ENCODE data around the gene LMBRD1.

The LMBRD1 gene

DNA sequence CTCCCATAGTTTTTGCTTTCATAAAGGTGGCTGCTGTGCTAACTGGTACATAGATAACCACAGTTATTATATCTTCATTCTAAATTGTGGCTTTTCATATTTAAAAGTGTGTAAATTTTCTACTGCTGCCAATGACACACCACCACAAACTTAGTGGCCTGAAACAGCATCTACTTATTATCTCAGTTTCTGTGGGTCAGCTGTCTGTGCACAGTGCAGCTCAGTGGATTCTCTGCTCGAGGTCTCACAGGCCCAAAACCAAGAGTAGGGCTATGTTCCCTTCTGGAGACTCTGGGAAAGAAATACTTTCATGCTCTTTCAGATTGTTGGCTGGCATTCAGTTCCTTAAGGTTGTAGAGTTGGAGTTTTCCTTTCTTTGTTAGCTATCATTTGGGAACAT lies 90.1 kb downstream of the LMBRD1 start:
- no peaks in the 10 kb centered on the region for H3K9me3 ChIP-seq (ENCODE audit: control insufficient read depth, insufficient read depth, low read length)
- H4K20me1 ChIP-seq (ENCODE audit: control insufficient read depth, insufficient read depth, low read depth, low read length), result no peaks in the 10 kb centered on the region
- H3K27me3 ChIP-seq (ENCODE audit: control insufficient read depth, low read length), result no peaks in the 10 kb centered on the region
- H3K36me3 ChIP-seq (ENCODE audit: control insufficient read depth, low read length), result peaks cover 7% of the 10 kb centered on the region
- H3K79me2 ChIP-seq (ENCODE audit: control insufficient read depth, low read length), result no peaks in the 10 kb centered on the region
- H3K4me3 ChIP-seq (ENCODE audit: low read length), result no peak overlapping the region
- no peaks in the 10 kb centered on the region for H3K9me2 ChIP-seq (replicated peaks; ENCODE audit: control insufficient read depth, low read length)
- H3K4me2 ChIP-seq (ENCODE audit: low read length), result no peak overlapping the region
- no peak for TF ChIP-seq EZH2phosphoT487 (IDR thresholded peaks at IDR 0.05; ENCODE audit: borderline replicate concordance, low read length)
- TF ChIP-seq, protein P1, sequence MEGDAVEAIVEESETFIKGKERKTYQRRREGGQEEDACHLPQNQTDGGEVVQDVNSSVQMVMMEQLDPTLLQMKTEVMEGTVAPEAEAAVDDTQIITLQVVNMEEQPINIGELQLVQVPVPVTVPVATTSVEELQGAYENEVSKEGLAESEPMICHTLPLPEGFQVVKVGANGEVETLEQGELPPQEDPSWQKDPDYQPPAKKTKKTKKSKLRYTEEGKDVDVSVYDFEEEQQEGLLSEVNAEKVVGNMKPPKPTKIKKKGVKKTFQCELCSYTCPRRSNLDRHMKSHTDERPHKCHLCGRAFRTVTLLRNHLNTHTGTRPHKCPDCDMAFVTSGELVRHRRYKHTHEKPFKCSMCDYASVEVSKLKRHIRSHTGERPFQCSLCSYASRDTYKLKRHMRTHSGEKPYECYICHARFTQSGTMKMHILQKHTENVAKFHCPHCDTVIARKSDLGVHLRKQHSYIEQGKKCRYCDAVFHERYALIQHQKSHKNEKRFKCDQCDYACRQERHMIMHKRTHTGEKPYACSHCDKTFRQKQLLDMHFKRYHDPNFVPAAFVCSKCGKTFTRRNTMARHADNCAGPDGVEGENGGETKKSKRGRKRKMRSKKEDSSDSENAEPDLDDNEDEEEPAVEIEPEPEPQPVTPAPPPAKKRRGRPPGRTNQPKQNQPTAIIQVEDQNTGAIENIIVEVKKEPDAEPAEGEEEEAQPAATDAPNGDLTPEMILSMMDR (IDR thresholded peaks at IDR 0.05; ENCODE audit: low read depth, low read length, poor library complexity, severe bottlenecking), result no peak
- H3K27ac ChIP-seq (ENCODE audit: low read depth, low read length), result no peak overlapping the region
- H3F3A ChIP-seq (ENCODE audit: control insufficient read depth, insufficient read depth), result no peaks in the 10 kb centered on the region
- H3K4me1 ChIP-seq (ENCODE audit: control insufficient read depth, low read length), result no peaks in the 10 kb centered on the region

DNA sequence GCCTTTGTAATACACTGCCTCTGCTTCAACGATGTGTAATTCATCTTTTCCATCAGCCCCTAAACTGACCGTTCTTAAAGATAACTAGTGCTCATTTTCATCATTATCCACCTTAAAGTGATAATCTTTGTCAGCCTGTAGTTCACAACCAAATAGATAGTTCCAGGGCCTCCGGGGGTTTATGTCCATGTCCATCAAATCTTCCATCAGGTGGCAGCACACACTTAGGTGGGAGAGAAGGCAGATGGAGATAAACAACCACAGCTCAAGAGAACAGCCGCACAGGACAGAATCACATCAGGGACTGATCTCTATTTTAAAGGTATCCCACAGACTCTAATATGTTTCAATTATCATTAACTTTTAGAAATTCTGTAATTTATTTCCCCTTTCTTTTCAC lies 90.9 kb downstream of the LMBRD1 start:
- TF ChIP-seq, protein P1 (IDR thresholded peaks at IDR 0.05; ENCODE audit: low read depth, low read length, poor library complexity, severe bottlenecking), result no peak
- no peak for TF ChIP-seq EZH2phosphoT487 (IDR thresholded peaks at IDR 0.05; ENCODE audit: borderline replicate concordance, low read length)
- Histone ChIP-seq H3K4me1 (ENCODE audit: control insufficient read depth, low read length) (no peaks in the 10 kb centered on the region), H4K20me1 (ENCODE audit: control insufficient read depth, insufficient read depth, low read depth, low read length) (no peaks in the 10 kb centered on the region), H3K79me2 (ENCODE audit: control insufficient read depth, low read length) (no peaks in the 10 kb centered on the region), H3K27ac (ENCODE audit: low read depth, low read length) (no peak overlapping the region), H3K4me2 (ENCODE audit: low read length) (no peak overlapping the region), H3F3A (ENCODE audit: control insufficient read depth, insufficient read depth) (no peaks in the 10 kb centered on the region), H3K9me3 (ENCODE audit: control insufficient read depth, insufficient read depth, low read length) (no peaks in the 10 kb centered on the region), H3K36me3 (ENCODE audit: control insufficient read depth, low read length) (peaks cover 11% of the 10 kb centered on the region), H3K9me2 (replicated peaks; ENCODE audit: control insufficient read depth, low read length) (no peaks in the 10 kb centered on the region), H3K4me3 (ENCODE audit: low read length) (no peak overlapping the region), H3K27me3 (ENCODE audit: control insufficient read depth, low read length) (no peaks in the 10 kb centered on the region)

DNA sequence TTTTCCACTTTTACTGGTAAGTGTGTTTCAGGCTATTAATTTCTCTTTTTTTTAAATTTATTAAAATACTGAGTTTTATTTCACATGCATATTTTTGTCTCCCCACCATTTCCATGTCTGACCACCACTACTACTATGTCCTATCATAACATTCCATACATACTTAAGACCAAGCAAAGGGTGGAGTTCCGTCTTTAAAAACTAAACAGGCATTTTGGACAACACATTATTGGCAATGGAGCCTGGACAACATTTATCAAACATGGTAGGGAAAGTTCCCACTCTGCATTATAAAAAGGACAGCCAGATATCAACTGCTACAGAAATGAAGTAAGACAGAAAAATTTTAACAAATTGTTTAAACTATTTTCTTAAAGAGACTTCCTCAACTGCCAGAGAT lies 91.9 kb downstream of the LMBRD1 start:
- Histone ChIP-seq H3K4me3 (ENCODE audit: low read length) (no peak overlapping the region), H3K9me2 (replicated peaks; ENCODE audit: control insufficient read depth, low read length) (no peaks in the 10 kb centered on the region), H3K4me1 (ENCODE audit: control insufficient read depth, low read length) (no peaks in the 10 kb centered on the region), H3K36me3 (ENCODE audit: control insufficient read depth, low read length) (peaks cover 17% of the 10 kb centered on the region), H3K27ac (ENCODE audit: low read depth, low read length) (no peak overlapping the region), H4K20me1 (ENCODE audit: control insufficient read depth, insufficient read depth, low read depth, low read length) (no peaks in the 10 kb centered on the region), H3F3A (ENCODE audit: control insufficient read depth, insufficient read depth) (no peaks in the 10 kb centered on the region), H3K27me3 (ENCODE audit: control insufficient read depth, low read length) (no peaks in the 10 kb centered on the region), H3K9me3 (ENCODE audit: control insufficient read depth, insufficient read depth, low read length) (no peaks in the 10 kb centered on the region), H3K4me2 (ENCODE audit: low read length) (no peak overlapping the region), H3K79me2 (ENCODE audit: control insufficient read depth, low read length) (no peaks in the 10 kb centered on the region)
- TF ChIP-seq, protein P1 (IDR thresholded peaks at IDR 0.05; ENCODE audit: low read depth, low read length, poor library complexity, severe bottlenecking), result no peak
- TF ChIP-seq EZH2phosphoT487 (IDR thresholded peaks at IDR 0.05; ENCODE audit: borderline replicate concordance, low read length), result no peak

DNA sequence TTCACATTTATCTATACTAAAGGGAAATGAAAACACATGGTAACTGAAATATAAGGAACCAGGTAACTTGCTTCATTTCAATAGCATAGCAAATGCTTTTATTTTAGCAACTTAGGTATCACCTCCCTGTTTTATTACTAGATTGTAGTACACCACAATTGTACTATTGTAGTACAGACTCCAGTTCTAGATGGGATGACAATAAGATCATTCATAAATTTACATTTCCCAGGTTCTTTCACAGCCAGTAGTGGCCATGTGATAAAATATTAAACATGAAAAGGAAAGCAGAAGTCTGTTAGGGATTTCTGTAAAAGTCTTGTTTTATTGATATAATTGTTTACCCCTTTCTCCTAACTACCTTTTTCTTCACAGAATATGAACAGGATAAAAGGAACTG lies 97.2 kb downstream of the LMBRD1 start:
- no peaks in the 10 kb centered on the region for H4K20me1 ChIP-seq (ENCODE audit: control insufficient read depth, insufficient read depth, low read depth, low read length)
- no peaks in the 10 kb centered on the region for H3F3A ChIP-seq (ENCODE audit: control insufficient read depth, insufficient read depth)
- H3K36me3 ChIP-seq (ENCODE audit: control insufficient read depth, low read length), result peaks cover 36% of the 10 kb centered on the region
- H3K79me2 ChIP-seq (ENCODE audit: control insufficient read depth, low read length), result no peaks in the 10 kb centered on the region
- no peaks in the 10 kb centered on the region for H3K9me2 ChIP-seq (replicated peaks; ENCODE audit: control insufficient read depth, low read length)
- H3K27ac ChIP-seq (ENCODE audit: low read depth, low read length), result no peak overlapping the region
- H3K27me3 ChIP-seq (ENCODE audit: control insufficient read depth, low read length), result no peaks in the 10 kb centered on the region
- no peak overlapping the region for H3K4me3 ChIP-seq (ENCODE audit: low read length)
- no peaks in the 10 kb centered on the region for H3K4me1 ChIP-seq (ENCODE audit: control insufficient read depth, low read length)
- H3K9me3 ChIP-seq (ENCODE audit: control insufficient read depth, insufficient read depth, low read length), result no peaks in the 10 kb centered on the region
- TF ChIP-seq, protein P1 (IDR thresholded peaks at IDR 0.05; ENCODE audit: low read depth, low read length, poor library complexity, severe bottlenecking), result no peak
- no peak for TF ChIP-seq EZH2phosphoT487 (IDR thresholded peaks at IDR 0.05; ENCODE audit: borderline replicate concordance, low read length)
- no peak overlapping the region for H3K4me2 ChIP-seq (ENCODE audit: low read length)

All from DOHH2 (cell line).